Upper lobe of right lung (tissue), 1 donor: ENCODE data around the gene AMER2. TPM values are rescaled to one million over a fixed set of nuclear protein-coding genes. Genes with fewer than 3 reads are reported as not detected.

Experiments used
- ATAC-seq: fragments of 200-7000 bp; cut with Tn5 transposase; one replicate; pipeline ENCODE4 v1.9.1; 2020; ENCODE audit warnings: mild to moderate bottlenecking, moderate library complexity
- DNase-seq: peaks from one replicate; pipeline ENCODE4 v3.0.0-alpha.2; 2020
- H3K27ac ChIP-seq: fragments of 200-600 bp; one replicate; pipeline ENCODE4 v1.8.0; 2022
- H3K27me3 ChIP-seq: fragments of 200-600 bp; one replicate; pipeline ENCODE4 v1.8.0; 2022; ENCODE audit warnings: mild to moderate bottlenecking
- H3K36me3 ChIP-seq: fragments of 200-600 bp; one replicate; pipeline ENCODE4 v1.8.0; 2022
- H3K4me1 ChIP-seq: fragments of 200-600 bp; one replicate; pipeline ENCODE4 v1.8.0; 2022
- H3K4me3 ChIP-seq: fragments of 200-600 bp; one replicate; pipeline ENCODE4 v1.8.0; 2022; ENCODE audit warnings: mild to moderate bottlenecking
- H3K9me3 ChIP-seq: fragments of 200-600 bp; one replicate; pipeline ENCODE4 v1.8.0; 2022
- CTCF ChIP-seq: fragments of 200-600 bp; IDR thresholded peaks from one replicate; pipeline ENCODE4 v1.8.0; 2022; ENCODE audit warnings: antibody characterized with exemption
- intact Hi-C: fragments of 100-400 bp; cut with DNase I; formaldehyde crosslinking; loops from one replicate; pipeline ENCODE4 v1.11.0; 2022
- total RNA-seq: library from RNA; stranded (reverse); fragmentation: NEBNext Ultra II Directional; extraction: Animal tissue kit (Norgen Biotek cat#: 25700); gene quantifications from one replicate; pipeline ENCODE4 v1.2.1, GENCODE V29; 2021
- donor health status: DM: no; HTN: yes; CAD: no; lungs with severe emphysema.

AMER2 gene
- total RNA-seq, 1 donor from 2014 or later: not detected

GRCh38 chr13:25190771-25191170 lies 18.7 kb upstream of the AMER2 start:
- Histone ChIP-seq H3K27ac (no peak overlapping the region), H3K9me3 (no peaks in the 10 kb centered on the region), H3K4me1 (no peaks in the 10 kb centered on the region), H3K4me3 (no peak overlapping the region), H3K36me3 (no peaks in the 10 kb centered on the region), H3K27me3 (no peaks in the 10 kb centered on the region)
- DNase-seq: no peak
- no peak for TF ChIP-seq CTCF
- no peak for ATAC-seq
- intact Hi-C loops: no loop called here

- H3K4me3 ChIP-seq: no peak overlapping the region
- no peaks in the 10 kb centered on the region for H3K4me1 ChIP-seq
- intact Hi-C loops: no loop called here
- no peaks in the 10 kb centered on the region for H3K27me3 ChIP-seq
- TF ChIP-seq CTCF: no peak
- DNase-seq: no peak
- H3K36me3 ChIP-seq: no peaks in the 10 kb centered on the region
- H3K27ac ChIP-seq: no peak overlapping the region
- no peak for ATAC-seq
- no peaks in the 10 kb centered on the region for H3K9me3 ChIP-seq
Observed at GRCh38 chr13:25190256-25190655, 18.2 kb upstream of the AMER2 start.

- no peaks in the 10 kb centered on the region for H3K4me1 ChIP-seq
- H3K27ac ChIP-seq: no peak overlapping the region
- TF ChIP-seq CTCF: no peak
- ATAC-seq (no peak), DNase-seq (no peak)
- no peaks in the 10 kb centered on the region for H3K27me3 ChIP-seq
- H3K36me3 ChIP-seq: no peaks in the 10 kb centered on the region
- no peaks in the 10 kb centered on the region for H3K9me3 ChIP-seq
- intact Hi-C loops: no loop called here
- no peak overlapping the region for H3K4me3 ChIP-seq
Observed at GRCh38 chr13:25187596-25187995, 15.5 kb upstream of the AMER2 start.

GRCh38 chr13:25186187-25186586 lies 14.1 kb upstream of the AMER2 start:
- no peak for ATAC-seq
- no peaks in the 10 kb centered on the region for H3K4me1 ChIP-seq

GRCh38 chr13:25181597-25181996 lies 9.5 kb upstream of the AMER2 start:
- H3K36me3 ChIP-seq: no peaks in the 10 kb centered on the region
- H3K27me3 ChIP-seq: peaks cover 11% of the 10 kb centered on the region
- H3K4me1 ChIP-seq: no peaks in the 10 kb centered on the region
- DNase-seq (no peak), ATAC-seq (no peak)
- H3K9me3 ChIP-seq: no peaks in the 10 kb centered on the region
- TF ChIP-seq CTCF: no peak
- intact Hi-C loops: no loop called here
- no peak overlapping the region for H3K4me3 ChIP-seq
- H3K27ac ChIP-seq: no peak overlapping the region

More at GRCh38 chr13:25186187-25186586, 14.1 kb upstream of the AMER2 start:
- intact Hi-C loops: no loop called here
- Histone ChIP-seq H3K27me3 (peaks cover 4% of the 10 kb centered on the region), H3K36me3 (no peaks in the 10 kb centered on the region), H3K27ac (no peak overlapping the region), H3K9me3 (no peaks in the 10 kb centered on the region), H3K4me3 (no peak overlapping the region)
- TF ChIP-seq CTCF: no peak
- no peak for DNase-seq
